ENCODE measurements around the gene NDNF.

The NDNF gene

DNA sequence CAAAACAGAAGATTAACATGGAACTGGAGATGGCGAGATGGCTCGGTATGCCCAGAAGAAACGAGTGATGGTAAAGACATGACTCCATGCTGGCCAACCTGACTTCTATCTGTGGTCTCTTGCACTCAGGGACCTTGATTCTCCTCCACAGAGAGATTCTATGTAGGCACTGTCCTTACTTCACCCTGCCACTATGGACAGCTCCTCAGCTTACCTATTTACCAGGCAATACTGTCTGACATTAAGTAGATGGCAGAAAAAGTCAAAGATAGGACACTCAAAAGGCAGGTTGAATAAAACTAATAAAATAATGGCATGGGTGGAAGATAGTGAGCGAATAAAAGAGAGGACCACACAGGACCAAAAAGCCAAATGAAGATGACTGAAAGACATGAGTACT lies 35.2 kb upstream of the NDNF start:
- TF ChIP-seq ZNF8 (CRISPR knock-in tag; IDR thresholded peaks at IDR 0.05), result no peak
- TF ChIP-seq BACH2 (CRISPR knock-in tag; IDR thresholded peaks at IDR 0.05; ENCODE audit: borderline replicate concordance), result no peak
- no peak for TF ChIP-seq CSDC2 (CRISPR knock-in tag; IDR thresholded peaks at IDR 0.05)
- TF ChIP-seq, protein P1, sequence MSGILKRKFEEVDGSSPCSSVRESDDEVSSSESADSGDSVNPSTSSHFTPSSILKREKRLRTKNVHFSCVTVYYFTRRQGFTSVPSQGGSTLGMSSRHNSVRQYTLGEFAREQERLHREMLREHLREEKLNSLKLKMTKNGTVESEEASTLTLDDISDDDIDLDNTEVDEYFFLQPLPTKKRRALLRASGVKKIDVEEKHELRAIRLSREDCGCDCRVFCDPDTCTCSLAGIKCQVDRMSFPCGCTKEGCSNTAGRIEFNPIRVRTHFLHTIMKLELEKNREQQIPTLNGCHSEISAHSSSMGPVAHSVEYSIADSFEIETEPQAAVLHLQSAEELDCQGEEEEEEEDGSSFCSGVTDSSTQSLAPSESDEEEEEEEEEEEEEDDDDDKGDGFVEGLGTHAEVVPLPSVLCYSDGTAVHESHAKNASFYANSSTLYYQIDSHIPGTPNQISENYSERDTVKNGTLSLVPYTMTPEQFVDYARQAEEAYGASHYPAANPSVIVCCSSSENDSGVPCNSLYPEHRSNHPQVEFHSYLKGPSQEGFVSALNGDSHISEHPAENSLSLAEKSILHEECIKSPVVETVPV (CRISPR knock-in tag; IDR thresholded peaks at IDR 0.05), result no peak
- TF ChIP-seq CREB5 (CRISPR knock-in tag; IDR thresholded peaks at IDR 0.05; ENCODE audit: low read depth), result no peak
- TF ChIP-seq ZFP30 (CRISPR knock-in tag; IDR thresholded peaks at IDR 0.05), result no peak
- TF ChIP-seq TCF4 (CRISPR knock-in tag; IDR thresholded peaks at IDR 0.05; ENCODE audit: borderline replicate concordance), result no peak
- TF ChIP-seq ARNTL (CRISPR knock-in tag; IDR thresholded peaks at IDR 0.05; ENCODE audit: borderline replicate concordance, low read depth), result no peak
- TF ChIP-seq SNAI2 (CRISPR knock-in tag; IDR thresholded peaks at IDR 0.05), result no peak
- TF ChIP-seq ZC3H10 (CRISPR knock-in tag; IDR thresholded peaks at IDR 0.05), result no peak
- no peak for TF ChIP-seq RARB (CRISPR knock-in tag; IDR thresholded peaks at IDR 0.05)
- TF ChIP-seq, protein P2, sequence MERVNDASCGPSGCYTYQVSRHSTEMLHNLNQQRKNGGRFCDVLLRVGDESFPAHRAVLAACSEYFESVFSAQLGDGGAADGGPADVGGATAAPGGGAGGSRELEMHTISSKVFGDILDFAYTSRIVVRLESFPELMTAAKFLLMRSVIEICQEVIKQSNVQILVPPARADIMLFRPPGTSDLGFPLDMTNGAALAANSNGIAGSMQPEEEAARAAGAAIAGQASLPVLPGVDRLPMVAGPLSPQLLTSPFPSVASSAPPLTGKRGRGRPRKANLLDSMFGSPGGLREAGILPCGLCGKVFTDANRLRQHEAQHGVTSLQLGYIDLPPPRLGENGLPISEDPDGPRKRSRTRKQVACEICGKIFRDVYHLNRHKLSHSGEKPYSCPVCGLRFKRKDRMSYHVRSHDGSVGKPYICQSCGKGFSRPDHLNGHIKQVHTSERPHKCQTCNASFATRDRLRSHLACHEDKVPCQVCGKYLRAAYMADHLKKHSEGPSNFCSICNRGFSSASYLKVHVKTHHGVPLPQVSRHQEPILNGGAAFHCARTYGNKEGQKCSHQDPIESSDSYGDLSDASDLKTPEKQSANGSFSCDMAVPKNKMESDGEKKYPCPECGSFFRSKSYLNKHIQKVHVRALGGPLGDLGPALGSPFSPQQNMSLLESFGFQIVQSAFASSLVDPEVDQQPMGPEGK (CRISPR knock-in tag; IDR thresholded peaks at IDR 0.05; ENCODE audit: borderline replicate concordance), result no peak
- no peak for TF ChIP-seq POU6F1 (CRISPR knock-in tag; IDR thresholded peaks at IDR 0.05; ENCODE audit: borderline replicate concordance, low read depth)
- no peak for TF ChIP-seq ESRRG (CRISPR knock-in tag; IDR thresholded peaks at IDR 0.05)
- TF ChIP-seq TSHZ2 (CRISPR knock-in tag; IDR thresholded peaks at IDR 0.05), result no peak
- no peak for TF ChIP-seq OSR1 (CRISPR knock-in tag; IDR thresholded peaks at IDR 0.05)
- no peak for ATAC-seq

DNA sequence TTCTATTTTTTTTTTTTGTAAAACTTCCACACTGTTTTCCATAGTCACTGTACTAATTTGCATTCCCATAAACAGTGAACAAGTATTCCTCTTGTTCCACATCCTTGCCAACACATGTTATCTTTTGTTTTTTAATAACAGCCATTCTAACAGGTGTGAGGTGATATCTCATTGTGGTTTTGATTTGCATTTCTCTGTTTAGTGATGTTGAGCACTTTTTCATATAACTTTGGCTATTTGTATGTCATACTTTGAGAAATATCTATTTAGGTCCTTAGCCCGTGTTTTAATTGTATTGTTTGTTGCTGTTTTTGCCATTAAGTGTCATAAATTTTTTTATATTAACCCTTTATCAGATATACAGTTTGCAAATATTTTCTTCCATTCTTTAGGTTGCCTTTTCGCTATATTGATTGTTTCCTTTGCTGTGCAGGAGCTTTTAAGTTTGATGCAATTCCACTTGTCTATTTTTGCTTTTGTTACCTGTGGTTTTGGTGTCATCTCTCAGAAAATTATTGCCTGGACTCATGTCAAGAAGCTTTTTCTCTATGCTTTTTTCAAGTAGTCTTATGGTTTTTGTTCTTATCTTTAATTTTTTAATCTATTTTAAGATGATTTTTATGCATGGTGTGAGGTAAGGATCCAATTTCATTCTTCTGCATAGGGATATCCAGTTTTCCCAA lies 27.9 kb upstream of the NDNF start:
- TF ChIP-seq ZNF8 (CRISPR knock-in tag; IDR thresholded peaks at IDR 0.05), result no peak
- TF ChIP-seq ARNTL (CRISPR knock-in tag; IDR thresholded peaks at IDR 0.05; ENCODE audit: borderline replicate concordance, low read depth), result no peak
- no peak for TF ChIP-seq ISL1 (CRISPR knock-in tag; IDR thresholded peaks at IDR 0.05)
- TF ChIP-seq TCF4 (CRISPR knock-in tag; IDR thresholded peaks at IDR 0.05; ENCODE audit: borderline replicate concordance), result no peak
- TF ChIP-seq CSDC2 (CRISPR knock-in tag; IDR thresholded peaks at IDR 0.05), result no peak
- TF ChIP-seq ZNF565 (CRISPR knock-in tag; conservative IDR thresholded peaks at IDR 0.05; ENCODE audit: low read depth), result no peak
- no peak for TF ChIP-seq ZFP30 (CRISPR knock-in tag; IDR thresholded peaks at IDR 0.05)
- TF ChIP-seq ZNF70 (CRISPR knock-in tag; IDR thresholded peaks at IDR 0.05), result no peak
- no peak for TF ChIP-seq TSHZ2 (CRISPR knock-in tag; IDR thresholded peaks at IDR 0.05)
- TF ChIP-seq GLIS3 (CRISPR knock-in tag; IDR thresholded peaks at IDR 0.05), result no peak
- TF ChIP-seq PPARA (CRISPR knock-in tag; IDR thresholded peaks at IDR 0.05; ENCODE audit: borderline replicate concordance), result no peak
- TF ChIP-seq RARB (CRISPR knock-in tag; IDR thresholded peaks at IDR 0.05), result no peak
- TF ChIP-seq TOX (CRISPR knock-in tag; IDR thresholded peaks at IDR 0.05; ENCODE audit: borderline replicate concordance), result no peak
- no peak for TF ChIP-seq CREB5 (CRISPR knock-in tag; IDR thresholded peaks at IDR 0.05; ENCODE audit: low read depth)
- TF ChIP-seq ZFP3 (CRISPR knock-in tag; IDR thresholded peaks at IDR 0.05), result no peak
- TF ChIP-seq, protein P2 (CRISPR knock-in tag; IDR thresholded peaks at IDR 0.05; ENCODE audit: borderline replicate concordance), result no peak
- no peak for ATAC-seq

All from SK-N-SH treated with all-trans-retinoic acid at 6 μM for 48 hours (cell line).